Measurements from ENCODE around the gene TMPRSS12. TPM values are rescaled to one million over a fixed set of nuclear protein-coding genes. Genes with fewer than 3 reads are reported as not detected.
"Not testable (repeated sequence)": the region's sequence is repeated elsewhere in the genome, so short reads cannot be mapped to it uniquely, and the experiment has no call there.

Gene TMPRSS12
- total RNA-seq, 1 experiment from 2014 or later: not detected

DNA sequence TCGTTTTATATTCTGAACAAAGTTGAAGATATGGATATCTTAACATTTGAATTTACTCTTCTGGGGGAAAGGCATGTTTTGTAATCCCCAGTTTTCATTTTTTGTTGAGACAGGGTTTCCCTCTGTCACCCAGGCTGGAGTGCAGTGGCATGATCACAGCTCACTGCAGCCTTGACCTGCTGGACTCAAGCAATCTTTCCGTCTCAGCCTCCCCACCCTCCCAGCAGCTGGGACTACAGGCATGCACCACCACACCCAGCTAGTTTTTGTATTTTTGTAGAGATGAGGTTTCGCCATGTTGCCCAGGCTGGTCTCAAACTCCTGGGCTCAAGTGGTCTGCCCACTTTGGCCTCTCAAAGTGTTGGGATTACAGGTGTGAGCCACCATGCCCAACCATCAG, 84.2 kb downstream of the TMPRSS12 start:
- H3K9me3 ChIP-seq (ENCODE audit: control insufficient read depth, insufficient read depth, low read depth, low read length); in situ Hi-C loops (cut with HindIII; ENCODE audit: low pct_unique_long_range_greater_than_20kb, low sequenced_read_pairs); POLR2A ChIA-PET; H3K27me3 ChIP-seq (ENCODE audit: control insufficient read depth, insufficient read depth, low read length); H3K36me3 ChIP-seq (ENCODE audit: control insufficient read depth, insufficient read depth, low read length); CTCF ChIA-PET; ATAC-seq; H3K27ac ChIP-seq (ENCODE audit: low read length); BruUV-seq (replicated peaks); H3K4me3 ChIP-seq (ENCODE audit: low read depth in 2 of 2, low read length in 2 of 2); H3K4me1 ChIP-seq (ENCODE audit: control insufficient read depth, insufficient read depth, low read length); intact Hi-C loops (cut with micrococcal nuclease; ENCODE audit: unreplicated experiment); DNase-seq (ENCODE audit: low read depth, low spot score): not testable (repeated sequence)

DNA sequence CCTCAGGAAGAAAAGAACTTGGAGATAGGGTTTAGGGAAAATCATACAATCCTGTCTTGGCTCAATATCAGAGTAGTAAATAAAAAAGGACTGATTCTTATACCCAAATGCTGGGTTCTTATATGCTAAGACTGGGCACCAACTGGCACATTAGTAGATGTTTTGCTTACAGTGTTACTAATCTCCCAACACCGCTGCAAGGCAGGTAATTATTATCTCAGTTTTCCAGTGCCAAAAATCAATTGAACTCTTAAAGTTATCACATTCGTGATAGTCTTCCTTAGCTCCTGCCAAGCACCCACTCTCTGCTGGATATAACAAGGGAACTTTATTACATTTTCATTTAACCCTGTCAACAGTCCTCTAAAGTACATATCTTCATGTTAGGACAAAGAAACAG, 84.6 kb downstream of the TMPRSS12 start:
- BruUV-seq (replicated peaks): no TSS peak
- no peak overlapping the region for H3K4me3 ChIP-seq (ENCODE audit: low read depth in 2 of 2, low read length in 2 of 2)
- ATAC-seq: no peak
- in situ Hi-C loops (cut with HindIII; ENCODE audit: low pct_unique_long_range_greater_than_20kb, low sequenced_read_pairs) (no loop called here), intact Hi-C loops (cut with micrococcal nuclease; ENCODE audit: unreplicated experiment) (no loop called here)
- POLR2A ChIA-PET: no interaction called here
- H3K36me3 ChIP-seq (ENCODE audit: control insufficient read depth, insufficient read depth, low read length): no peaks in the 10 kb centered on the region
- no peak overlapping the region for H3K27ac ChIP-seq (ENCODE audit: low read length)
- H3K27me3 ChIP-seq (ENCODE audit: control insufficient read depth, insufficient read depth, low read length): 0 out of 2 replicates have a peak, but pooled peaks cover 2% of the 10 kb centered on the region
- CTCF ChIA-PET: no interaction called here
- TF ChIP-seq TCF7L2 (IDR thresholded peaks at IDR 0.05; ENCODE audit: low read depth, low read length) (no peak), POLR2AphosphoS5 (IDR thresholded peaks at IDR 0.05; ENCODE audit: low read depth, low read length) (no peak), REST (IDR thresholded peaks at IDR 0.05; ENCODE audit: insufficient read depth in 1 of 2, low read depth in 2 of 2, low read length in 1 of 2) (no peak), SIN3A (IDR thresholded peaks at IDR 0.05; ENCODE audit: borderline replicate concordance, insufficient read depth, low read depth, low read length) (no peak)
- TF ChIP-seq, protein P1, sequence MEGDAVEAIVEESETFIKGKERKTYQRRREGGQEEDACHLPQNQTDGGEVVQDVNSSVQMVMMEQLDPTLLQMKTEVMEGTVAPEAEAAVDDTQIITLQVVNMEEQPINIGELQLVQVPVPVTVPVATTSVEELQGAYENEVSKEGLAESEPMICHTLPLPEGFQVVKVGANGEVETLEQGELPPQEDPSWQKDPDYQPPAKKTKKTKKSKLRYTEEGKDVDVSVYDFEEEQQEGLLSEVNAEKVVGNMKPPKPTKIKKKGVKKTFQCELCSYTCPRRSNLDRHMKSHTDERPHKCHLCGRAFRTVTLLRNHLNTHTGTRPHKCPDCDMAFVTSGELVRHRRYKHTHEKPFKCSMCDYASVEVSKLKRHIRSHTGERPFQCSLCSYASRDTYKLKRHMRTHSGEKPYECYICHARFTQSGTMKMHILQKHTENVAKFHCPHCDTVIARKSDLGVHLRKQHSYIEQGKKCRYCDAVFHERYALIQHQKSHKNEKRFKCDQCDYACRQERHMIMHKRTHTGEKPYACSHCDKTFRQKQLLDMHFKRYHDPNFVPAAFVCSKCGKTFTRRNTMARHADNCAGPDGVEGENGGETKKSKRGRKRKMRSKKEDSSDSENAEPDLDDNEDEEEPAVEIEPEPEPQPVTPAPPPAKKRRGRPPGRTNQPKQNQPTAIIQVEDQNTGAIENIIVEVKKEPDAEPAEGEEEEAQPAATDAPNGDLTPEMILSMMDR (IDR thresholded peaks at IDR 0.05): no peak
- H3K4me1 ChIP-seq (ENCODE audit: control insufficient read depth, insufficient read depth, low read length): no peaks in the 10 kb centered on the region
- DNase-seq (ENCODE audit: low read depth, low spot score): no peak
- H3K9me3 ChIP-seq (ENCODE audit: control insufficient read depth, insufficient read depth, low read depth, low read length): no peaks in the 10 kb centered on the region

DNA sequence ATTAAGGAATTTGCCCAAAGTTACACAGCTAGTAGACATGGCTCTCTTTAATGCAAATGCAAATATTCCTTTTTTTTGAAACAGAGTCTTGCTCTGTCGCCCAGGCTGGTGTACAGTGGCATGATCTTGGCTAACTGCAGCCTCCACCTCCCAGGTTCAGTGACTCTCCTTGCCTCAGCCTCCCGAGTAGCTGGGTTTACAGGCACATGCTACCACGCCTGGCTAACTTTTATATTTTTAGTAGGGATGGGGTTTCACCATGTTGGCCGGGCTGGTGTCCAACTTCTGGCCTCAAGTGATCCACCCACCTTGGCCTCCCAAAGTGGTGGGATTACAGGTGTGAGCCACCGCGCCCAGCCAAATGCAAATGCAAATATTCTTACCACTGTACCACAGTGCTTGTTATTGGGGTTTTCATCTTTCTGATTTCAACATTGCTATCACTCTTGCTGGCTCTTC, 85.1 kb downstream of the TMPRSS12 start:
- no TSS peak for BruUV-seq (replicated peaks)
- intact Hi-C loops (cut with micrococcal nuclease; ENCODE audit: unreplicated experiment): no loop called here
- CTCF ChIA-PET: no interaction called here
- no peak for DNase-seq (ENCODE audit: low read depth, low spot score)
- Histone ChIP-seq H3K4me1 (ENCODE audit: control insufficient read depth, insufficient read depth, low read length) (no peaks in the 10 kb centered on the region), H3K27ac (ENCODE audit: low read length) (no peak overlapping the region), H3K36me3 (ENCODE audit: control insufficient read depth, insufficient read depth, low read length) (no peaks in the 10 kb centered on the region), H3K9me3 (ENCODE audit: control insufficient read depth, insufficient read depth, low read depth, low read length) (no peaks in the 10 kb centered on the region), H3K27me3 (ENCODE audit: control insufficient read depth, insufficient read depth, low read length) (0 out of 2 replicates have a peak, but pooled peaks cover 2% of the 10 kb centered on the region), H3K4me3 (ENCODE audit: low read depth in 2 of 2, low read length in 2 of 2) (no peak overlapping the region)
- no peak for ATAC-seq
- in situ Hi-C loops (cut with HindIII; ENCODE audit: low pct_unique_long_range_greater_than_20kb, low sequenced_read_pairs): no loop called here
- no peak for TF ChIP-seq TCF7L2 (IDR thresholded peaks at IDR 0.05; ENCODE audit: low read depth, low read length)
- TF ChIP-seq SIN3A (IDR thresholded peaks at IDR 0.05; ENCODE audit: borderline replicate concordance, insufficient read depth, low read depth, low read length): no peak
- no peak for TF ChIP-seq POLR2AphosphoS5 (IDR thresholded peaks at IDR 0.05; ENCODE audit: low read depth, low read length)
- TF ChIP-seq, protein P1 (IDR thresholded peaks at IDR 0.05): no peak
- TF ChIP-seq REST (IDR thresholded peaks at IDR 0.05; ENCODE audit: insufficient read depth in 1 of 2, low read depth in 2 of 2, low read length in 1 of 2): no peak
- POLR2A ChIA-PET: no interaction called here
